B cell (primary cell): ENCODE data around the gene KCNC1. TPM values are rescaled to one million over a fixed set of nuclear protein-coding genes. Genes with fewer than 3 reads are reported as not detected.

ENCODE experiments used
- ATAC-seq: fragments of 200-7000 bp; cut with Tn5 transposase; one replicate; pipeline ENCODE4 v1.10.0; 2021; ENCODE audit warnings: low read depth, mild to moderate bottlenecking, moderate number of reproducible peaks, moderate library complexity
- CTCF ChIA-PET: fragments of 350-600 bp; sonication (Branson Sonifier 250); formaldehyde crosslinking; loops from one replicate; lab custom pipeline; 2021; ENCODE audit warnings: antibody characterized with exemption, inconsistent platforms; lab: Charles Lee
- POLR2A ChIA-PET: fragments of 350-600 bp; sonication (Branson Sonifier 250); formaldehyde crosslinking; loops from one replicate; lab custom pipeline; 2021; ENCODE audit warnings: antibody characterized with exemption; lab: Charles Lee
- DNase-seq: peaks from one replicate; pipeline ENCODE4 v3.0.0; 2013
- H2AFZ ChIP-seq: 2 replicates; pipeline ENCODE4 v1.6.1; 2012; ENCODE audit warnings: mild to moderate bottlenecking, low read depth, low read length; ENCODE audit not compliant: insufficient read depth, poor library complexity, severe bottlenecking
- H3K27ac ChIP-seq, 2 donors: 1 replicate in 1 of 2; 2 replicates in 1 of 2; pipeline ENCODE4 v1.5.1; 2012 to 2013; ENCODE audit warnings: low read length in 2 of 2, mild to moderate bottlenecking in 2 of 2, moderate library complexity in 1 of 2
- H3K27me3 ChIP-seq, 4 experiments: fragments of 200-600 bp in 1 of 4; sonication (generic) in 1 of 4; replicated peaks in 1 of 4; 1 replicate in 2 of 4; 2 replicates in 2 of 4; pipeline versions ENCODE4 v1.6.1 to v1.7.0; 2013 to 2016; ENCODE audit warnings: low read length in 3 of 4, mild to moderate bottlenecking in 2 of 4, mixed read lengths in 1 of 4, moderate library complexity in 1 of 4; ENCODE audit not compliant: insufficient read depth in 4 of 4, control insufficient read depth in 3 of 4; ENCODE audit errors: control extremely low read depth in 1 of 4
- H3K36me3 ChIP-seq, 2 experiments: replicated peaks in 1 of 2; 1 replicate in 1 of 2; 2 replicates in 1 of 2; pipeline versions ENCODE4 v1.6.1 to v1.7.1; 2013; ENCODE audit warnings: low read length in 1 of 2; ENCODE audit not compliant: insufficient read depth in 2 of 2, control insufficient read depth in 1 of 2; ENCODE audit errors: control extremely low read depth in 1 of 2, extremely low read depth in 1 of 2
- H3K4me1 ChIP-seq, 2 donors: fragments of 200-600 bp in 1 of 2; sonication (generic) in 1 of 2; 1 replicate in 1 of 2; 2 replicates in 1 of 2; pipeline versions ENCODE4 v1.5.1 to v1.6.1; 2013 to 2017; ENCODE audit warnings: low read length in 2 of 2; ENCODE audit not compliant: control insufficient read depth in 2 of 2, insufficient read depth in 2 of 2
- H3K4me2 ChIP-seq: replicated peaks from 2 replicates; pipeline ENCODE3; 2012; ENCODE audit warnings: mild to moderate bottlenecking, low read depth, low read length; ENCODE audit not compliant: poor library complexity, severe bottlenecking
- H3K4me3 ChIP-seq, 5 experiments: fragments of 200-600 bp in 1 of 5; sonication (generic) in 1 of 5; 1 replicate in 3 of 5; 2 replicates in 2 of 5; pipeline versions ENCODE4 v1.5.1 to v1.7.0; 2011 to 2016; ENCODE audit warnings: low read length in 4 of 5, mild to moderate bottlenecking in 4 of 5, low read depth in 2 of 5, control low read depth in 1 of 5, moderate library complexity in 1 of 5; ENCODE audit not compliant: insufficient read depth in 1 of 5; ENCODE audit errors: control extremely low read depth in 1 of 5, extremely low read depth in 1 of 5
- H3K79me2 ChIP-seq: fragments of 200-600 bp; sonication (generic); one replicate; pipeline ENCODE4 v1.6.0; 2016; ENCODE audit warnings: low read length; ENCODE audit not compliant: control insufficient read depth, insufficient read depth
- H3K9ac ChIP-seq: fragments of 200-600 bp; sonication (generic); 2 replicates; pipeline ENCODE4 v1.6.1; 2017; ENCODE audit warnings: mild to moderate bottlenecking, low read length, moderate library complexity
- H3K9me3 ChIP-seq, 3 donors: one replicate each; pipeline versions ENCODE4 v1.6.1 to v1.7.1; 2013; ENCODE audit warnings: low read length in 2 of 3; ENCODE audit not compliant: control insufficient read depth in 2 of 3, insufficient read depth in 1 of 3; ENCODE audit errors: control extremely low read depth in 1 of 3
- H4K20me1 ChIP-seq: 2 replicates; pipeline ENCODE4 v1.6.0; 2012; ENCODE audit warnings: mild to moderate bottlenecking, low read length; ENCODE audit not compliant: insufficient read depth, control insufficient read depth, poor library complexity, severe bottlenecking
- H3K27ac Mint-ChIP-seq: one replicate; pipeline ENCODE4 v1.8.0; 2021; ENCODE audit warnings: mixed read lengths
- H3K27me3 Mint-ChIP-seq: one replicate; pipeline ENCODE4 v1.8.0; 2021; ENCODE audit warnings: mixed read lengths
- H3K4me1 Mint-ChIP-seq: one replicate; pipeline ENCODE4 v1.8.0; 2021; ENCODE audit warnings: mixed read lengths
- H3K4me3 Mint-ChIP-seq: one replicate; pipeline ENCODE4 v1.8.0; 2021; ENCODE audit warnings: mixed read lengths
- H3K9me3 Mint-ChIP-seq: one replicate; pipeline ENCODE4 v1.8.0; 2022; ENCODE audit warnings: mixed read lengths; ENCODE audit not compliant: insufficient read depth
- CTCF ChIP-seq: fragments of 200-600 bp; IDR thresholded peaks from one replicate; pipeline ENCODE4 v1.8.0; 2022; ENCODE audit warnings: antibody characterized with exemption, mild to moderate bottlenecking
- EZH2 ChIP-seq: IDR thresholded peaks from 2 replicates; pipeline ENCODE4 v1.6.1; 2012; ENCODE audit warnings: borderline replicate concordance, low read depth, mild to moderate bottlenecking, moderate library complexity, low read length; ENCODE audit not compliant: insufficient read depth, poor library complexity, severe bottlenecking
- WGBS: methylation state at CpG from one replicate; pipeline ENCODE4 v1.1.5; 2013; ENCODE audit warnings: missing lambda C conversion rate; ENCODE audit not compliant: insufficient coverage; 5-methylcytosine and 5-hydroxymethylcytosine counted together
- intact Hi-C: fragments of 100-400 bp; cut with micrococcal nuclease; formaldehyde crosslinking; loops from one replicate; pipeline ENCODE4 v1.10.0; 2022
- polyA plus RNA-seq: library from polyadenylated mRNA; depleted of rRNA; stranded (reverse); fragments of >200 nt; gene quantifications from 2 replicates; pipeline ENCODE4 v1.2.3, GENCODE V29; 2012
- total RNA-seq, 2 donors: library from RNA; stranded (reverse); fragments of 120-200 nt in 1 of 2; gene quantifications; 1 replicate in 1 of 2; 2 replicates in 1 of 2; pipeline versions ENCODE4 v1.2.3 to v1.2.4, GENCODE V29; 2013 to 2022

KCNC1 gene
- total and polyA plus RNA-seq, 2 donors (not counting 1 experiment from before 2014, with no cell fraction given) = not detected

DNA sequence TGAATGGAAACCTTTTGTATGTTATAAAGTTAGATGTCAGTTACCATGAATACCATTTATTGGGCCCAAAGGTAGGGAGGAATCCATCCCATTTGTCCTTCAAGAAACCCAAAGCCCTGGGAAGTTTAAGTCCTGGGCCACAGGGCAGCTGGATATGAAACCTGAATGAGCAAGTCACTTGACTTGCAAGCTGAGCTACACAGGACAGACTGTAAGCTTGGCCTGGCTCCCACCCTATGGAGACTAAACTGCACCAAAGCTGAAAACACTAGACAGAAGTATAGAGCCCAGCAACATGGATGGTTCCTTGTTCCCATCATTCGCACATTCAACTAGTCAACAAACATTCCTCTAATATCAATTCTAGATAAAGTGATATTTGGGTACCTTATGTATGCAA lies 71.3 kb downstream of the KCNC1 start:
- H3K27me3 Mint-ChIP-seq = no peaks in the 10 kb centered on the region
- H3K9me3 ChIP-seq = no peaks in the 10 kb centered on the region
- intact Hi-C loops = no loop called here
- no peaks in the 10 kb centered on the region for H3K4me1 ChIP-seq
- no peak for ATAC-seq
- H3K4me2 ChIP-seq = no peak overlapping the region
- TF ChIP-seq EZH2 (no peak), CTCF (no peak)
- ChIA-PET POLR2A (no interaction called here), CTCF (no interaction called here)
- no peak overlapping the region for H3K4me3 ChIP-seq
- no peaks in the 10 kb centered on the region for H4K20me1 ChIP-seq
- no peaks in the 10 kb centered on the region for H3K4me1 Mint-ChIP-seq
- no peaks in the 10 kb centered on the region for H3K9me3 Mint-ChIP-seq
- H3K79me2 ChIP-seq = no peaks in the 10 kb centered on the region
- H3K36me3 ChIP-seq = no peaks in the 10 kb centered on the region
- no peak overlapping the region for H3K4me3 Mint-ChIP-seq
- no peak overlapping the region for H3K9ac ChIP-seq
- no peaks in the 10 kb centered on the region for H3K27me3 ChIP-seq
- H3K27ac Mint-ChIP-seq = no peak overlapping the region
- no peak overlapping the region for H3K27ac ChIP-seq
- H2AFZ ChIP-seq = no peak overlapping the region
- no CpG with 5 or more reads among the region's 1 CpG for WGBS
- DNase-seq = no peak

GRCh38 chr11:17807034-17807433 lies 72.5 kb downstream of the KCNC1 start:
- no peaks in the 10 kb centered on the region for H3K36me3 ChIP-seq
- H2AFZ ChIP-seq = no peak overlapping the region
- Mint-ChIP-seq H3K27ac (no peak overlapping the region), H3K4me3 (no peak overlapping the region), H3K9me3 (no peaks in the 10 kb centered on the region), H3K27me3 (no peaks in the 10 kb centered on the region), H3K4me1 (no peaks in the 10 kb centered on the region)
- intact Hi-C loops = no loop called here
- H4K20me1 ChIP-seq = no peaks in the 10 kb centered on the region
- H3K4me1 ChIP-seq = no peaks in the 10 kb centered on the region
- H3K27me3 ChIP-seq = no peaks in the 10 kb centered on the region
- ChIA-PET POLR2A (no interaction called here), CTCF (no interaction called here)
- no peak overlapping the region for H3K4me3 ChIP-seq
- ATAC-seq = no peak
- no peak overlapping the region for H3K27ac ChIP-seq
- TF ChIP-seq CTCF (no peak), EZH2 (no peak)
- no peak for DNase-seq
- no peak overlapping the region for H3K9ac ChIP-seq
- H3K9me3 ChIP-seq = no peaks in the 10 kb centered on the region
- no peaks in the 10 kb centered on the region for H3K79me2 ChIP-seq
- 97% methylated on average over 3 of the region's 4 CpGs for WGBS
- no peak overlapping the region for H3K4me2 ChIP-seq
